GM18519 (cell line): ENCODE results near the gene PABPN1L.

ENCODE experiments used
- ATAC-seq: cut with Tn5 transposase; IDR thresholded peaks from one replicate; pipeline ENCODE4 v1.9.1; 2021; ENCODE audit warnings: mild to moderate bottlenecking, moderate library complexity; ENCODE audit not compliant: unreplicated experiment, low FRiP score

Gene PABPN1L

DNA sequence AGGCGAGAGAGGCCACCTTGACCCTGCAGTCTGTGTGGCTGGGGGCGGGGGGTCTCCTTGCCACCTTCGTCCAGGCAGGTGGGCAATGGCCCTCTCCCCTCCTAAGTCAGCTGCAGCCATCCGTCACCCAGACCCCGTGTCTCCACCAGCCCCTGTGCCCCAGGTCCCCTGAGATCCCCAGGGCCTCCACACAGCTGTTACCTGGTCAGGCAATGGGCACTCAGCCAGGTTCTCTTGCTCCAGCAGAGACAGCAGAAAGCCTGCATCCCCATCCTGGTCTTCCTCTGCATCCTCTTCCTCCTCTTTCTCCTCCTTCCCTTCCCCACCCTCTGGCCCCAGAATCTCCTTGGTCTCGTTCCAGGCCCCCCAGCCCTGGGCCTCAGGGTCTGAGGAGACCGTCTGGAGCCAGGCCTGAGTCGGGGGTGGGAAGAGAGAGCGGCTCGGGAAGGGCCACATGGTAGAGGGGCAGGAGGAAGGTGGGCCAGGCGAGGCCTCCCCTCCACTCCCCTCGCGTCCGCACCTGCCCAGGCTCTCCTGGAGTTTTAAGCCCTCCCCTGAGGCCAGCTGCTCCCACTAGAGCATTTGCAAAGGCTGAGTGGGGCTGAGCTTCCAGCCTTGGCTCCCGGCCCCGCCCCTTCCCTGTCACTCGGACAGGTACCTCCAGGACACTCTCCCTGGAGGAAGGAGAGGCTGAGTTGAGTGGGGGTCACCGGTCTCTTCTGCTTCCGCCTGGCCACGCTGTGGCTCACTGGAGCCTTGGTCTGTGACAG is at the start of gene PABPN1L:
Gene PABPN1L (minus strand): TSS at position 510 of the 770 bp plus-strand sequence. CDS start 54 bp downstream, at position 456.
- no peak for ATAC-seq

DNA sequence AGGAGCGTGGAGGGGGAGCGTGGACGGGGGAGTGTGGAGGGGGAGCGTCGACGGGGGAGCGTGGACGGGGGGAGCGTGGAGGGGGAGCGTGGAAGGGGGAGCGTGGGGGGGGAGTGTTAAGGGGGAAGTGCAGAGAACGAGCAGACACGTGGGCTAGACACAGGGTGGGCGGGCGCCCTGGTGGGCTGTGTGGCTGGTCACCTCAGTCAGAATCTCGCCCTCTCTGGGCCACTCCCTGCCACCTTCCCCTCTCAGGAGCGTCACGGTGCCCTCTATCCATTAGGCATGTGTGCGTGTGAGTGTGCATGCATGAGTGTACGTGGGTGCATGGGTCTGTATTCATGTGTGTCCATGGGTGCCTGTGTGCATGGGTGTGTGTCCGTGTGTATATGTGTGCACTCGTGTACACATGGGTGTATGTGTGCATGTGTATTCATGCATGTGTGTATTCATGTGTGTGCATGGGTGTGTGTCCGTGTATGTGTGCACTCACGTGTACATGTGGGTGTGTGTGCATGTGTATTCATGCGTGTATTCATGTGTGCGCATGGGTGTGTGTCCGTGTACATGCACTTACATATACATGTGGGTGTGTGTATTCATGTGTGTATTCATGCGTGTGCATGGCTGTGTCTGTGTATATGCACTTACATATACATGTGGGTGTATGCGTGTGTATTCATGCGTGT is 49.3 kb upstream of the PABPN1L start:
- no peak for ATAC-seq

DNA sequence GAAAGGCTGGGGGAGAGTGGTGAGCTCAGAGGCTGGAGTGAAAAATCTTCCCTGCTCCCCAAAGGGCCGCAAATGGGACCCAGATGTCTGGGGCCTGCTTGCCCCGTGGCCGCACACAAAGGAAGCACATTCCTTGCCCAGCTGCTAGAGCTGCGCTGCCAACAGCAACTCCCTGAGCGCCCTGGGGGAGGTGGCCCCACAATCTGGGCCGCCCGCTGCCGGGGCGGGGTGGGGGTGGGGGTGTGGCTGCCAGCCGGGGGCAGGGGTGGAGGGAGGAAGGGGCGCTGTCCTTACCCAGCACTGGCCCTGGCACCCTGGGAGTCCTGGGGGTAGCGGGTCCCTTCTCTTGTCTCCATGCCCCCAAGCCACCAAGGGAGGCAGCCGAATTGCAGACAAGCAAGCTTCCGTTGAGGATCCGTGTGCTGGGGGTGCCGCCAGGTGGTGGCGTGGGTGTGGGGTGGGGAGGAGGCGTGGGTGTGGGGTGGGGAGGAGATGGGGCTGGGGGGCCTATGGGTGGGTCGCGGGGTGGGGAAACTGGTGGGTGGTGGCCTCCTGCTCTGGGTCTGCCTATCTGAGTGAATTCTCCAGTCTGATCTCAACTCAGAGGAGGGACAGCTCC is 48.4 kb upstream of the PABPN1L start:
- no peak for ATAC-seq

DNA sequence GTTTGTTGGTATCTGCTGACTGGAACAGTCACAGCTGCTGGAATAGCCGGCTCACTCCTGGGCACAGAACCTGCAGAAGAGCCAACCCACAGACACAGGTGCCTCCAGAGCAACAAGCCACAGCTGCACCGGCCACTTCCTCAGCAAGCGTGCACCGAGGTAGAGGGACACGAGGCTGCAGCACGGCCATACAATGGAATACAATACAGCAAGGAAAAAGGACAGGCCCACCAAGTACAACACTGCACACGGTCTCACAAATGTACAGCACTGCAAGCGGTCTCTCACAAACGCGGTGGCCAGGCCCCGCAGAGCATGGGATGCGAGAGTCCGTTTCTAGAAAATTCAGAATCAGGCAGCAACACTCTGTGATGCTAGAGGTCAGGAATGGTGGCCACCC is 47.4 kb upstream of the PABPN1L start:
- ATAC-seq = no peak

DNA sequence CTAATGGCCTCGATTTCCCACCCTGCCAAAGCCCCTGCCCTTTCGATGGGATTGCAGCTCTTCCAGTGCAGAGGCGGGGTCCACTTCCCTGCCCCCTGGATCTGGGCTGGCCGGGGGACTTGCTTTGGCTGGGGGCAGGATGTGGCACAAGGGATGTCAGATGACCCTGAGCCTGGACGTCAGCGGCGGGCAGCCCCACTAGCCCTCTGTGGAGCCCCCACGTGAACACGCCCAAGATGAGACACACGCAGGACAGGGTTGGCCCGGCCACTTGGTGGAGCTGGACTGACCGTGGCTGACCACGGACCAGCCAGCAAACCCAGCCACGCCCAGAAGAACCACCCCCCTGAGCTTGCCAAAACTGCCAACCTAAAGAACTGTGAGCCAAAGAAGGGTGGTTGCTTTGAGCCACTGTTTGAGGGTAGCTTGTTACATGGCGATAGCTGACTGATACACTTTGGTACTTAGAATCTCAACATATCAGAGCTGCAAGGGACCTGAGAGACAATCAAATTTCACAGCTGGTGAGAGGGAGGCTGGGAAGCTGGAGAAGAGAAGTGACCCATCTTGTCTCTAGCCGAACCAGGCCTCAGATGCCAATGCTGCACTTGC is 46.6 kb upstream of the PABPN1L start:
- ATAC-seq = no peak

DNA sequence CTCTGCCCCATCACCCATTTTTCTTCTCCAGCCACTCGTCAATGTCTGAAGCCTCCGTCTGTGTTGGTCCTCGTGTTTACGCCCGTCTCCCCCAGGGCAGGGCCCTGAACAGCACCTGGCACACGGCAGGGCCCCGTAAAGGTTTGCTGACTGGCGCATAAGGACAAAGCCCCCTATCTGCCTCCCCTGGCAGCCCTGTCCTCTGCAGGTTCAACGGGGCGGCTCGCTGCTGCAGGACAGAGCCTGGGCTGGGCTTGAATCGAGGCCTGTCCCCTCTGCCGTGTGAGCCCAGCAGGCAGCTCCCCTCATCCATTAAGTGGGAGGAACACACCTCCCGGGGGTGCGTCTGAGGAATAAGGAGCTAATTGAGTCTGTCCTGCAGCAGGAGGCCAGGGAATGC is 46.1 kb upstream of the PABPN1L start:
- ATAC-seq = no peak

GRCh38 chr16:88911946-88912310 is 45.5 kb upstream of the PABPN1L start:
- no peak for ATAC-seq

- ATAC-seq = no peak
Observed at GRCh38 chr16:88911136-88911945, 44.9 kb upstream of the PABPN1L start.

GRCh38 chr16:88910284-88911135 is 44.0 kb upstream of the PABPN1L start:
- ATAC-seq = no peak

- ATAC-seq = no peak
Observed at GRCh38 chr16:88909431-88910210, 43.2 kb upstream of the PABPN1L start.

GRCh38 chr16:88908307-88908706 is 41.8 kb upstream of the PABPN1L start:
- ATAC-seq = no peak

DNA sequence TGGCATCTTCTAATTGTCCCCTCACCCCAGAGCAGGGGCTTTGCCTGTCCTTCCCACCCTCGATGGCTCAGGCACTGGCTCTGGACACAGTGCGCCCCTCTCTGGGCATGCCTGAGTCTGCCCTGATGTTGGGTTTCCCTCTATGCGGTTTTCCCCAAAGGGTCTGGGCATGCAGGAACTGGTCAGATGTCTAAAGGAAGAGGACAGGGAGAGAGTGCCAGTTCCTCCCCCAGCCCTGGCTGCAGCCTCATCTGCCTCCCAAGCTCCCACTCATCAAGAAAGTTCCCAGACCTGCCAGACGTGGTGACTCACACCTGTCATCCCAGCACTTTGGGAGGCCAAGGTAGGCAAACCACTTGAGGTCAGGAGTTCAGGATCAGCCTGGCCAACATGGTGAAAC is 41.3 kb upstream of the PABPN1L start:
- ATAC-seq = no peak

DNA sequence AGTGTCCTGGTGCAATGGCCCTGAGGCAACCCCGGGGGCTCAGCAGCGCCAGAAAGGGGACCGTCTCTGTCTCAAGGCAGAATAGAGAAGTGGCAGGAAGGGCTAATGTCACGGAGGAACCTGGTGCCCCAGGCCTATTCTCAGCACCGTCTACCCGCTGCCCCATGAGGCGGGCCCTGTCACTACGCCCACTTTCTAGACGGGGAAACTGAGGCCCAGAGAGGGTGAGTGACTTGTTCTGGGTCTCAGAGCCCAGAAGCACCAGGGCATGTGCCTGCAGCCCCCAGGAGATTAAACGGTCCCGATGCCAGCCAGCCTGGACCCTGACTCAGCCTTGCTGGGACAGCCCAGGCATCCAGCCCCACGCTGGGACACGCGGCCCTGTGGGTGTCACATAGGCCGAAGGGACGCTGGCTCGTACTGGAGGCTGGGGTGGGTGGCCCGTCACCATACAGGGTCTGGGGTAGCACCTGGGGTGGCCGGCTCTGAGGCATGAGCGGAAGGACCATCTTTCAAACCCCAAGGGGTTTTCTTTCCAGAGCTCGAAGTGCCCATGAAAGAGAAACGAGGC is 40.2 kb upstream of the PABPN1L start:
- ATAC-seq = no peak

GRCh38 chr16:88906020-88906419 is 39.6 kb upstream of the PABPN1L start:
- no peak for ATAC-seq

GRCh38 chr16:88905563-88905962 is 39.1 kb upstream of the PABPN1L start:
- ATAC-seq = no peak

DNA sequence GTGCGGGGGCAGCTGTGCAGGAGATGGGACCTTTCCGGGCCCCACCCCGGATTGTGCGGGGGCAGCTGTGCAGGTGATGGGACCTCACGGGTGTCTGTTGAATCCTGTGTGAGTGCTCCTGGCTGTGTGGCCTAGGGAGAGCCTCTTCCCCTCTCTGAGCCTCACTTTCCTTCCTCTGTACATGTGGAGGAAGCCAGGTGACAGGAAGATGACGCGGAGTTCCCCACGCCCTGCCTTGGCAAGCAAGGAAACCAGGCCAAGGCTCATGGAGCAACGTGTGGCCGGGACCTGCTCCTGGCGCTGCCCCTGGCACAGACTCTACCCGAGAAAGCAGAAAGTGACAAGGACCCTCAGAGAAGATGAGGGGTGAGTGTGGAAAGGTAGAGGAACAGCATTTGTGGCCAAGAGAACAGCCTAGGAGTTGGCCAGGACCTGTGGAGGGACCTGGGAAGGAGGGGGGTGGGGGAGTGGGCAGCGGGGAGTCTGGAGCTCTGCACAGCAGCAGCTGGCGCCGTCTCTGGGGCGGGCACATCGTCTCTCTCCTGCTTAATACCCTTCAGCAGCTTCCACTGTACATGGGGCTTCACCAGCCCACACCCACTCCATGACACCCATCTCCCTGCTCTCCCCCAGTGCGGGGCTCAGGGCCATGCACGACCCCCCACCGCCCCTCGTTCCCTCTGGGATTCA is 38.4 kb upstream of the PABPN1L start:
- ATAC-seq = no peak

GRCh38 chr16:88903267-88903666 is 36.8 kb upstream of the PABPN1L start:
- no peak for ATAC-seq

GRCh38 chr16:88902744-88903143 is 36.3 kb upstream of the PABPN1L start:
- ATAC-seq = no peak
